CD4-positive, alpha-beta T cell treated with Interleukin-4 for 1 hour (primary cell): ENCODE measurements around the gene PLEKHA6.
"Not testable (repeated sequence)": the region's sequence is repeated elsewhere in the genome, so short reads cannot be mapped to it uniquely, and the experiment has no call there.

Experiments
- DNase-seq, 2 donors: peaks; one replicate each; pipeline ENCODE4 v3.0.0-alpha.2; 2020 to 2022

The PLEKHA6 gene

DNA sequence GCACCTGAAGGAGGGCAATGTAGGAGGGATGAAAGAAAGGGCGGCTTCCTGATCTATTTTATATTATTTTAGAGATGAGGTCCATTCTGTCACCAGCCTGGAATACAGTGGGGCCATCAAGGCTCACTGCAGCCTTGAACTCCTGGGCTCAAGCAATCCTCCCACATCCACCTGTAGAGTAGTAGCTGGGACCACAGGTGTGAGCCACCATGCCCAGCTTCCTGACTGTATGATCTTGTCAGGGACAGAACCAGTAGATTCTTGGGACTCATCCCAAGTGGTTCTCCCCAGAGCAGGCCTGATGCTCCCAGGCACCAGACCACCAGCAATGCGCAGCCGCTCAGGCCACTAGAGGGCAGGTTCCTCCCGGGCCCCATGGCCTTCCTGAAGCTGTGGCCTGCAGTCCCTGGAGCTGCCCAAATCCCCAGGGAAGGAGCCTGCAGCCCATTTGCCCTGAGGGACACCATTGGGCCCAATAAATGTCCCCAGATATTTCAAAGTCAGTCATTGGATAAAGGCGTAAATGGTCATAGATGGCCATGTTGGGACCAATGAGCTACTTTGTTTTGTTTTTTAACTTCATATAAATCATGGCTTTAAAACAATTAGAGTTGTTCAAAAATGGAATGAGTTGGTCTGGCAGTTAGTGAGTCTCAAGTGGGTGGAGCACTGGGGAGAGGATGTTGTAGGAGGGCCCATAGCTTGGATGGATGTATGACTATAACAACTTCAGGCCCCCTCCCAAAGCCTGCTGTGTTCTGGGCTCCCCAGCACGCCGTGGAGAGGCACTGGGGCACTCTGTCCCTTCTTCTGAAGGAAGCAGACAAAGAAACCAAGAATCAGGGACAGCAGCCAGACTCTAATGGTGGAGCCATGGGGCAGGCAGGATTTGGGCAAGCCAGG lies 101.3 kb downstream of the PLEKHA6 start:
- peak in 1 of 2 donors; percentile 14 for DNase-seq

DNA sequence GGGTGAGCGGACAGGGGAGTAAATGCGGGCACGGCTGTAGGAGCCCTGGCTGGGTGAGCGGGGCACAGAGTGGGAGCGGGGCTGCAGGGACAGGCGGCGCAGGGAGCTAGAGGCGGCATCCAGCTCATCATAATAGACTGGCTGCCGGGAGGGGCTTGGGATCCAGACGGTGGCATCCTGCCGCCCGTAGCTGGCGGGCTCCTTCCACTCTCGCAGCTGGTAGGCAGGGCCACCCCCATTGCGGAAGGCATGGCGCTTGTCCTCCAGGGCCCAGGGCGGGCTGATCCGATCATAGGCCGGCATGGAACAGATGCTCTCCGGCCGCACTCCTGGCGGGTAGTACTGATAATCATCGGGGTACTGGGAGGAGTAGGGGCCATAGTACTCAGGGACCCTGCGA lies 102.3 kb downstream of the PLEKHA6 start:
- no peak for DNase-seq

DNA sequence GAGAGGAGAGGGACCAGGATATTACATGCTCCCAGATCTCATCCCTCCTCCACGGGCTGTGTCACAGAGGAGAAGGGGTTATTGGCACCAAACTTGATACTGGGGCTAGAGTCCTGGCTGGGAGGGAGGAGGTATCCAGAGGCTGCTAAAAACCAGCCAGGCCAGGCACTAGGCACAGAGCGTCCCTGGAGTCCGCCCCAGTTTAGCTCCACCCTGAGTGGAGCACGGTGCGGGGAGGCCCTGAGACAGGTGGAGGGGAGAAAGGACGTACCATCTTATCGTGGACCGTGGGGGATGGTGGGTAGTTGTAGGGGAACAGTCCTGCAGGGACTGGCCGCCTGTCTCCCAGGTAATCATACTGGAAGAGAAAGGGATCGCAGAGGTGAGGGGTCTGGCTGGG lies 103.2 kb downstream of the PLEKHA6 start:
- DNase-seq: no peak

DNA sequence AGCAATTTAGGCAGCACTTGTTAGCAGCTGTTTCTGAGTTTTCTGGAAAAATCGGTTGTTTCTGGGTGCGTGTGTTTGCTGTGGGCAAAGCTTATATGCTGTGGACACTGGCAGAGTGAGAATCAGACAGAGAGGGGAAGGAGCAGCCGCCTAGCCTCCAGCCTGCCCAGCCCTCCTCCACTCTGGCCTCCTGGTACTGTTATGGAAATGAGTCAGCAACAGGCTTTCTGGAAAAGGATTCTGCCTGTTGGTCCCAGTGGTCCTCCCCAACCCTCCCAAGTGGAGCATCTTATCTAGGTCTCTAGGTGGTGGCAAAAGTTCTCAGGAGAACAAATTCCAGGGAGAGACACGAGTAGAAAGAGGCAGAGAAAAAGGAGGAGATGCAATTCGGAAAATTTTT lies 103.8 kb downstream of the PLEKHA6 start:
- DNase-seq: no peak

DNA sequence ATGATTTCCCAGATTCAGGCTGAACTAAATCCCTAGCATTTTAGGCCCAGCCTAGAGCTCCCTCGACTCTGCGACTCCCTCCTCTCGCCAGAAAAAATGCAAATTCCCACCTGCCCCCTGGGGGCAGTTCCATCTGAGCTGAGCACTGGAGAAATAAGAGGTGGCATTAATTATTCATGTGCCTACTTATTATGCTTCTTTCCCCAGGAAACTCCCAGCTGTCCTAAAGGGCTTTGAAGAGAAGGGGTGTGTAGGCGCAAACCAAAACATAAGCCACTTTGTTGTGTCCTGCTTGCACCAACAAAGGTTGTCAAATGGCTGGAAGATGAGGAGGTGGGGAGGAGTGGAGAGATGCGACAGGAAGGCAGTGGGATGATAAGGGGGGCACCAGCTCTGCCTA lies 104.5 kb downstream of the PLEKHA6 start:
- no peak for DNase-seq

DNA sequence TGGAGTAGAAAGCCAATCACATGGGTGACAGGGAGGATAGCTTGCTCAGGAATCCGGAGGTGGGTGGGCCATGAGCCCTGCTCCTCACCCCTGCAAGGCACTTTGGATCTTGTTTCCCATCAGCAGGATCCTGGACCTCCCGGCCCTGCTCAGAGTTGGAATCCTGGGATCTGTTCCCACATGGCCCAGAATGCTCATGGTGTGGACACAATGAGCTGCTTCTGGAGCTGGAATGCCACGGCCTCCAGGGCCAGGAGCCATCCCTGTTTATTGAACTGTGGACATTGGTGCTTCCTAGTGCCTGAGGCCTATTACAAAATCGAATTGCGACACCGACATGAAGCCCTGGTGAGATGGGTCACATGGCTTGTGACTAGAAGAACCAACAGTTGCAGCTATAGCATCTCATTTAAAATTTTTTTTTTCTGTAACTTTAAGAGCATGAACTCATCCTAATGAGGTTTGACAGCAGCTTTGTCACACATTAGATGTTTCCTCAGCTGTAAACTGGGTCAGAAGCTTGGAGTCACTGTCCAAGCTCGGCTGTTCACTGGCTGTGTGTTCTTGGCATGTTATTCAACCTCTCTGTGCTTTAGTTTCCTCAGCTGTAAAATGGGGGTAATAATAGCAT lies 105.6 kb downstream of the PLEKHA6 start:
- DNase-seq: peak in 1 of 2 donors; percentile 35

DNA sequence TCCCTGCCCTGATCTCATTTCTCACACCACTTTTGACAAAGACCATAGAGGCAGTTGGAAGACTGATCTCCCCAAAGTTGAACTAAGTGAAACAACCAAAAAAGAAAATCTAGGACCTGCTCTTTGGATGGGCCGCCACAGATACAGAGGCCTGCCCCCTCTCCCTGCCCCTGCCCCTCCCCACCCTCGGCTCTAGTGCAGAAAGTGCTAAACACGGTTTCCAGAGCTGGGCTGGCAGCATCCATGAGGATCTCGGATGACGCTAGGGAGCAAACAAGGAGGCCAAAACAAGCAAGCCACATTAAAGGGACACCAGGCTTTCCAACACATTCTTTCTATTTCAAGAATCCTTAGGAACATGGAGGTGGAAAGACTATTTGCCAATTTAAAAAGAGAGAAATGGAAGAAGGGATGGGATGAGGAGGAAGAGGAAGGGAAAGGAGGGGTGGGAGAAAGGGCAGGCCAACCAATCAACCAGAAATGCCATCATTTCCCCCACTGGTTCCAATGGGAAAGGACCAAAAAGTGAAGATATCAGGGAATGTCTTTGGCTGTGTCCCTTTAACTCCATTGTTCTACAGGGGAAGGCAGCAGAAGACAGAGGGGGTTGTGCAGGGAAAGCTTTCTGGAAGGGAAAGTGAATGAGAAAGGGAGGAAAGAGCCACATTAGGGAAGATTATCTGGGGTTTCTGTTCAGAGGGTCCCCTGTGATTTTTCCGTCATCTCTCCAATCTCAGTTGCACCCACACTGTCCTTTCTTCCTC lies 107.6 kb downstream of the PLEKHA6 start:
- DNase-seq: no peak

DNA sequence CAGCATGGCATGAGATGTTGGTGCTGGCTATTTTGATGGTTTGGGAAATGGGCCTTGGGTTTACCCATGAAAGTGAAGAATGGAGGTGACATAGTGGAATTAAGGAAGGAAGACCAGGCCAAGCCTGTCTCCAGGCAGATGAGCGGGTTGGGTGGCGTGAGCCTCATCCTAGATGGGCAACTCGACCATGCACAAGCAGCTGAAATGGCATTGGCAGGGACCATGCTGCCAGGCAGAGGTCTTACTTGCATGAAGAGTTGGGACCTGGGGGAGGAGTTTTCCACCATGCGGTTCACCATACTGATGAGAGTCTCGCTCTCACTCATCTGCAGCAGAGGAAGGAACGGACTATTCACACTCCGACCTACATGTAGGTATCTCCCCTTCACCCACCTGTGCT lies 108.4 kb downstream of the PLEKHA6 start:
- DNase-seq: no peak

DNA sequence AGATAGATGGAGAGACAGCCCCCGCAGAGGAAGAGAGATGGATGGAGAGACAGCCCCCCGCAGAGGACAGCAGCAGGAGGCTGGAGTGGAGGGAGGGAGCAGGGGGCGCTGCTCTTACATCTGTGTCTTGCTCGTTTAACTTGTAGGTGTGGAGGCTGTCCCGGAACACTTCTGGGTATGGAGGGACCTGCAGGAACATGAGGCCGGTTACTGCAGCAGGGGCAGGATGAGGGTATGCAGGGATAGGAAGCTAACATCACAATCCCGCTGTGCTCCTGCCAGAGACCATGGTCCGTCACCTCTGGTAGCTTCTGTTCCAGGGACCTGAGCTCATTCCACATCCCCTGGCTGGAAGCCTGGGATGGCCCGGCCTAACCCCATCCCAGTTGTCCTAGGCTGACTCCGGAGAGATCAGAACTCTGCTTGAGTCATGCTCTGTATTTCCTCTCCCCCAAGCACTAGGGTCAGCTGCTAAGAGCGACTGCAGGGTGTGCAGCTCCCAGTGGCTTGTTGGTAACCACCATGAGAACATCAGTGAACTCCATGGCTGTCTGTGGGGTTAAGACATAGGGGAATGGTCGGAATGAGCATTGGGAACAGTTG lies 109.2 kb downstream of the PLEKHA6 start:
- DNase-seq: no peak

DNA sequence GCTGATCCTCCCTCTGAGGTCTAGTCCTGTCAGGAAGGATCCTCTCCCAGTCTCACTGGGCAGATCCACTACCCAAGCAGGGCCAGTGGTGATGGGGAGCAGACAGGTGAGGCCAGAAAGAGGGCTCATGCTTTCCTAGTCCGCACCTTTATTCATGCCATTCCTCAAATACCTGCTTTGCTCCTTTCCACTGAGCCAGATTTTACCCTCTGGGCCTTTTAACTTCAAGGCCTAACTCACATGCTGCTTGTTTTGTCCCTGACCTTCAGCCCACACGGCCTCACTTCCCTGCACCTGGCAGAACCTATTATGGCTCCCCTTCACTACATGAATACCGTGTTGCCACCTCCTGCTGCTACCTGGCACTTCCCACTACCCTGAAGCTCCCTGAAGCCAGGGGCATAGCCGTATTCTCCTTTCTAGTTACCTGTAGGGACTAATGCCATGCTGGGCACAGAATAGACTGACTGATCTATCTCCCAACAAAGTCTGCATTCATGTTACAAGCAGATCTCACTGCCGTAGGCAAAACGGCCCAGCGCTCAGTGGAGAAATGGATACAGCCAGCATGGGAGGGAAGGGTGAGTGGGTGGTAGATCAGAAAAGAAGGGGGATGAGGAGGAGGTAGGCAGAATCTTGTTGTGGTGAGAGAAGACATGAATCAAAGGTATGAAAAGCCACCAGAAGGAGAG lies 109.8 kb downstream of the PLEKHA6 start:
- DNase-seq: no peak

DNA sequence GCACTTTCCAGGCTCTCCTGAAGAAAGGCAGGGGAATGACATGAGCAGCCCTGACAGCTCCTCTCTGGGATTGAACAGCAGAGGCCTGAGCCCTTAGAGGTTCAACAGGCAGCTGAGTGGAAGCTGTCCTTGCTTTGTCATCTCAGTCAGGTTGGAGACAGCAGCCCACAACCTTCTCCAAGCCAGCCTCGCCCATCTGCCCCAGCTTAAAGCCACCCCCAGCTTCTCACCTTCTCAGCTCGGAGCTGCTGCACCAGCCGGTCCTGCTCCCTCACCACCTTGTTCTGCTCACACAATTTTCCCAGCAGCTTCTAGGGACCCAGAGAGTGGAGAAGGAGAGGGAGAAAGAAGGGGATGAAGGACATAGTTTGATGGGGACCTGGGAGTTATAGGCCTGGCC lies 110.8 kb downstream of the PLEKHA6 start:
- no peak for DNase-seq

DNA sequence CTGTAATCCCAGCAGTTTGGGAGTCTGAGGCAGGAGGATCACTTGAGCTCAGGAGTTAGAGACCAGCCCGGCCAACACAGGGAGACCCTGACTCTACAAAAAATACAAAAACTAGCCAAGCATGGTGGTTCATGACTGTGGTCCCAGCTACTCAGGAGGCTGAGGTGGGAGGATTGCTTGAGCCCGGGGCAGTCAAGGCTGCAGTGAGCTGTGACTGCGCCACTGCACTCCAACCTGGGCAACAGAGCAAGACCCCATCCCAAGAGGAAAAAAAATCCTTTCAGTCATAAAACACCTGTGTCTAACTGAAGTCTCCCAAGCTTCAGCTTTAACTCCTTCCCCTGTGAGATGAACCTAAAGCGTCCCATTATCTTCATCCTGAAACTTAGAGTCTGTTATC lies 112.9 kb downstream of the PLEKHA6 start:
- no peak for DNase-seq

DNA sequence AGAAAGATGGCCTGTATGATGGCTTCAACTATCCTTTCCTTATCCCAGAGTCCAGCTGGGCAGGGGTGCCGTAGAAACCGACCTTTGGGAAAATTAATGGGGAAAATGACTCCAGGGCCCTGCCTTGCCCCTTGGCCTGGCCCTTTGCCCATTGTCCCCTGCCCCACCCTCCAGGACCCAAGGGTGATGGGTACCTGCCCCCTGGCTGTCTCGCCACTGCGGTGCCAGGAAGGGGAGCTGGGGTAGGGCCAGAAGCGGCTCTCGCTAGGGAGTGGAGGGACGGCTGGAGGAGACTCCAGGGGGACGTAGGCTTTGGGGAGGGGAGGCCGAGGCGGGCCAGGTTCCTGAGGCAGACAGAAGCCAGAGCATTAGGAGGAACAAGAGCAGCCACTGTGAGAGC lies 116.8 kb downstream of the PLEKHA6 start:
- no peak for DNase-seq

DNA sequence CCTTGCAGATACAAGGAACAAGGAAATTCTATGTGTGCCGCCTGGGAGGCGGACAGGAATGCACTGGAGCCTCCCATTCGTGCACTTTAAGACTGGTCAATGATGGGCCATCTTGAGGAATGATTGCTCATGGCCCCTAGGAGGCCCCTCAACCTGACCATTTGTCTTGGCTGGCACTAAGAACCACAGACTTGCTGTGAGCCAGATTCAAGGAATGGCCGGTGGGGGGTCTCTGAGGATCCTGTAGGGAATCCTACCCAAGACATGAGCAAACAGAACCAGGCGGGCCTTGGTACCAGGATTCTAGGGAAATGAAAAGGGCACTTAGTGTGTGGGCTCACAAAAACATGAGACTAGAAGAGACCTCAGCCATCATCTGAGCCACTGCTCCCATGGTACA lies 117.8 kb downstream of the PLEKHA6 start:
- DNase-seq: no peak

DNA sequence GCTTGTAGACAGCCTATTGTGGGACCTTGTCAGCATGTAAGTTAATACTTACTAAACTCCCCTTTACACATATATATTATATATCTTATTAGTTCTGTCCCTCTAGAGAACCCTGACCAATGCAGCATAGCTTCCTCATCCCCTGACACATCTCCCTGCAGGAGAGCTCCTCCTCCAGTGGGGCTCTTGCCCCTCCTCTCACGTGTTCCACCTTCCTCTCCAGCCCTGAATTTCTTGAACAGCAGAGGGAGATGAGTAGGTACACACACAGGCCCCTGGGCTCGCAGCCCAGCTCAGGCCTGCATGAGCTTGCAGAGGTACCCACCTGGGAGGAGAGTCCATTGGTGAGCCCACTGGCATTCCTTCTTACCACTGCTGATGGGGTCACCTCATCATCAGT lies 118.7 kb downstream of the PLEKHA6 start:
- no peak for DNase-seq

DNA sequence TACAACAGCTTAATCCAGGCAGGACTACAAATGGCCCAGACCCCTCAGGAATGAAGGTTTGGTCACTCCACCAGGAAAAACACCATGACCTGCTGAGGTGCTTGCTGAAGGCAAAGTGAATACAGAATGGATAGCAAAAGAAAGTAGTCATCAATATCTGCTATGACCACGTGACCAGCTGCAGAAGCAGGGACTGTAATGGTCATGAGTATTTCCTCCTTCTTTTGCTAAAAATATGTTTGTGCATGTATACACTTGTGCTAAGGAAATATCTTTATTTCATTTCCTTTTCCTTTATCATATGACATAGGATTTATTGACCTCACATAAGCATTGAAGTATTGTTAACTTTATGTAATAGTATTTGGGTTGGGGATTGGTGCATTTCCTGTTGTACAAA lies 119.5 kb downstream of the PLEKHA6 start:
- no peak for DNase-seq

DNA sequence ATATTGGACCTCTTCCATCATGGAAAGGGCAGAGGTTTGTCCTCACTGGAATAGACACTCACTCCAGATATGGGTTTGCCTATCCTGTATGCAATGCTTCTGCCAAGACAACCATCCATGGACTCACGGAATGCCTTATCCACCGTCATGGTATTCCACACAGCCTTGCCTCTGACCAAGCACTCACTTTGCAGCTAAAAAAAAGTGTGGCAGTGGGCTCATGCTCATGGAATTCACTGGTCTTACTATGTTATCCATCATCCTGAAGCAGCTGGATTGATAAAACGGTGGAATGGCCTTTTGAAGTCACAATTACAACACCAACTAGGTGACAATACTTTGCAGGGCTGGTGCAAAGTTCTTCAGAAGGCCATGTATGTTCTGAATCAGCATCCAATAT lies 120.3 kb downstream of the PLEKHA6 start:
- DNase-seq: not testable (repeated sequence)

DNA sequence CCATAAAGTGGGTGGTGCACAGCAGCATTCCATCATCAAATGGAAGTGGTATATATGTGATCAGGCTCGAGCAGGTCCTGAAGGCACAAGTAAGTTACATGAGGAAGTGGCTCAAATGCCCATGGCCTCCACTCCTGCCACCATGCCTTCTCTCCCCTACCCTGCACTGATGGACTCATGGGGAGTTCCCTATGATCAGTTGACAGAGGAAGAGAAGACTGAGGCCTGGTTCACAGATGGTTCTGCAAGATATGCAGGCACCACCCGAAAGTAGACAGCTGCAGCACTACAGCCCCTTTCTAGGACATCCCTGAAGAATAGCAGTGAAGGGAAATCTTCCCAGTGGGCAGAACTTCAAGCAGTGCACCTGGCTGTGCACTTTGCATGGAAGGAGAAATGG lies 121.2 kb downstream of the PLEKHA6 start:
- DNase-seq: not testable (repeated sequence)

DNA sequence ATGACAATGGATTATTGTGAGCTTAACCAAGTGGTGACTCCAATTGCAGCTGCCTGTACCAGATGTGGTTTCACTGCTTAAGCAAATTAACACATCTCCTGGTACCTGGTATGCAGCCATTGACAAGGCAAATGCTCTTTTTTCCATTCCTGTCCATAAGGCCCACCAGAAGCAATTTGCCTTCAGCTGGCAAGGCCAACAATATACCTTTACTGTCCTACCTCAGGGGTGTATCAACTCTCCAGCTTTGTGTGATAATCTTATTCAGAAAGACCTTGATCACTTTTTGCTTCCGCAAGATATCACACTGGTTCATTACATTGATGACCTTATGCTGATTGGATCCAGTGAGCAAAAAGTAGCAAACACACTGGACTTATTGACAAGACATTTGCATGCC lies 122.2 kb downstream of the PLEKHA6 start:
- DNase-seq: not testable (repeated sequence)

DNA sequence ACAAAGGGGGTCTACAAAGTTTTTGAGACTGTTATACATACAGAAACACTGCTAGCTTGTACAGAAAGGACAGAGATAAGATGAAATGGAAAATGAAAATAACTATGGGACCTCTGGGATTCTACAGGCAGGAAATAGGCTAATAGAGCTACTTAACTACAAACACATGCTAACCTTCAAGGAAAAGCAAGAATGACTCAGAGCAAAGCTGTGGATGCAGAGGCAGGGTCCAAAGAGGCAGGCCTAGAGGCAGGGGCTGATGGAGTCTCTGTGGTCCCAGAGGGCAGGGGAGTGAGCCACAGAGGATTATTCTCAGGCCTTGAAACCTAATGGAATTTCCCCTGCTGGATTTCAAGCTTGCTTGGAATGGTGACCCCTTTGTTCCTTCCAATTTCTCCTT lies 127.2 kb downstream of the PLEKHA6 start:
- DNase-seq: no peak

DNA sequence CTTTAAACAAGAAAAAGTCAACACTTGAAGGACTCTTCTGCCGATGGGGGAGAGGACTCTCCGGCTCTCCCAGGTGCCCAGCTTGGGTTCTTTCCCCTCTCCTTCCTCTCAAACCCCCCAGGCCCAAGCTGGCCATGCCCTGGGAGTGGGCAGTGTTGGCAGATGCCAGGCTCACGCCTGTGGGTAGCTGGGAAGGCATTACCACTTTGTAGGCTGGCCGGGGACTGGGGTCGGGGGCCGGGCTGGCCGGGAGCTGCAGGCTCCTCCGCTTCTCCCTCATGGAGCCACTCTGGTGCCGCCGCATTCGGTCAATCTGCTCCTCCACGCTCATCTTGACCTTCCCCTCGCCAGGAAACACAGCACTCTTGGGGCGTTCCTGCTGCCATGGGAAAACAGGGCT lies 129.5 kb downstream of the PLEKHA6 start:
- no peak for DNase-seq

DNA sequence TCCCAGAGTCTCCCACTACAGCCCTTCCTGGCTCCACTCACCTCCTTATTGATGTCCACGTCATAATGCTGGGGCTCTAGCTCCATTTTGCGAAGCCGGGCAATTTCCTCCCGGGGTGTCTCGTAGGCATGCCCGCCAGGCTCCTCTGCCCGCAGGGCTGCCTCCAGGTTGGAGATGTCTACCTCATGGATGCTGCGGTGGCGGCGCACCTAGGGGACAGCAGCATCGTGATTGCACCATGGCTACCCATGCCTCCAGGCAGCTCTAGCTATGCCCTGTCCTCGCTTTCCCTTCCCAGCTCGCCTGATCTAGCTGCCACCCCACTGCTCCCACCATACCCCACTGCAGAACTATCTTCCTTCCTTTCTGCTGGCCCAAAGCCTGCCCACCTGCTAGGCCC lies 130.8 kb downstream of the PLEKHA6 start:
- DNase-seq: no peak
